ENCODE data around the gene PSME1. TPM values are rescaled to one million over a fixed set of nuclear protein-coding genes. Genes with fewer than 3 reads are reported as not detected.

The PSME1 gene
- total RNA-seq, 4 donors from 2014 or later, result 81.3 to 125 (median 114) TPM

- TF ChIP-seq POLR2A (IDR thresholded peaks at IDR 0.05) (no peak), CTCF (IDR thresholded peaks at IDR 0.05) (no peak)
- intact Hi-C loops (cut with DNase I; ENCODE audit: low total_unique reads), result no loop called here
- H3K4me3 ChIP-seq (ENCODE audit: low read depth, poor library complexity, severe bottlenecking), result no peak overlapping the region
- DNase-seq (ENCODE audit: low spot score in 2 of 2), result no peak
- WGBS, 2 donors, result 70 to 82% methylated on average over 9 of the region's 9 CpGs
Observed at GRCh38 chr14:24123424-24124417, 12.3 kb upstream of the PSME1 start.

- no peak for DNase-seq (ENCODE audit: low spot score in 2 of 2)
- TF ChIP-seq CTCF (IDR thresholded peaks at IDR 0.05), result no peak
- TF ChIP-seq POLR2A (IDR thresholded peaks at IDR 0.05), result no peak
- H3K4me3 ChIP-seq (ENCODE audit: low read depth, poor library complexity, severe bottlenecking), result no peak overlapping the region
- intact Hi-C loops (cut with DNase I; ENCODE audit: low total_unique reads), result no loop called here
Observed at GRCh38 chr14:24126939-24127338, 9.1 kb upstream of the PSME1 start.

GRCh38 chr14:24127673-24128072 is 8.3 kb upstream of the PSME1 start:
- 84 to 91% methylated on average over 2 of the region's 2 CpGs for WGBS, 2 donors
- TF ChIP-seq POLR2A (IDR thresholded peaks at IDR 0.05) (no peak), CTCF (IDR thresholded peaks at IDR 0.05) (no peak)
- DNase-seq (ENCODE audit: low spot score in 2 of 2), result no peak
- intact Hi-C loops (cut with DNase I; ENCODE audit: low total_unique reads), result no loop called here
- no peak overlapping the region for H3K4me3 ChIP-seq (ENCODE audit: low read depth, poor library complexity, severe bottlenecking)

GRCh38 chr14:24129410-24129998 is 6.5 kb upstream of the PSME1 start:
- intact Hi-C loops (cut with DNase I; ENCODE audit: low total_unique reads), result no loop called here
- 92 to 96% methylated on average over 8 of the region's 8 CpGs for WGBS, 2 donors
- TF ChIP-seq POLR2A (IDR thresholded peaks at IDR 0.05) (no peak), CTCF (IDR thresholded peaks at IDR 0.05) (no peak)
- H3K4me3 ChIP-seq (ENCODE audit: low read depth, poor library complexity, severe bottlenecking), result no peak overlapping the region
- DNase-seq (ENCODE audit: low spot score in 2 of 2), result no peak

- no peak within 1 kb of the TSS for H3K4me3 ChIP-seq (ENCODE audit: low read depth, poor library complexity, severe bottlenecking)
- no peak for TF ChIP-seq CTCF (IDR thresholded peaks at IDR 0.05)
- no peak for TF ChIP-seq POLR2A (IDR thresholded peaks at IDR 0.05)
- WGBS, 2 donors, result 83 to 93% methylated on average over 5 of the region's 5 CpGs
- intact Hi-C loops (cut with DNase I; ENCODE audit: low total_unique reads), result no loop called here
- DNase-seq (ENCODE audit: low spot score in 2 of 2), result no peak
Observed at GRCh38 chr14:24130380-24130716, 5.6 kb upstream of the PSME1 start, which contains the start of gene FITM1. FITM1 (plus strand) TSS chr14:24130659; CDS start chr14:24131564, 905 bp downstream.
